Effector memory CD4-positive, alpha-beta T cell (primary cell): ENCODE measurements around the gene MACO1.

Experiments
- DNase-seq, 3 donors: peaks; one replicate each; pipeline ENCODE4 v3.0.0-alpha.2; 2020
- H3K27ac ChIP-seq: 2 replicates; pipeline ENCODE4 v1.7.0; 2013; ENCODE audit warnings: mild to moderate bottlenecking, low read length, moderate library complexity; ENCODE audit not compliant: insufficient read depth, poor library complexity, severe bottlenecking
- H3K27me3 ChIP-seq: replicated peaks from 2 replicates; pipeline ENCODE4 v1.7.0; 2013; ENCODE audit warnings: mild to moderate bottlenecking, low read length; ENCODE audit not compliant: insufficient read depth, control insufficient read depth, poor library complexity, severe bottlenecking
- H3K36me3 ChIP-seq: 2 replicates; pipeline ENCODE4 v1.7.0; 2013; ENCODE audit warnings: mild to moderate bottlenecking, low read length, moderate library complexity; ENCODE audit not compliant: control insufficient read depth, insufficient read depth
- H3K4me1 ChIP-seq: 2 replicates; pipeline ENCODE4 v1.7.0; 2013; ENCODE audit warnings: low read length, mild to moderate bottlenecking; ENCODE audit not compliant: control insufficient read depth, insufficient read depth, poor library complexity, severe bottlenecking
- H3K4me3 ChIP-seq: 2 replicates; pipeline ENCODE4 v1.7.0; 2013; ENCODE audit warnings: low read length, low read depth, mild to moderate bottlenecking; ENCODE audit not compliant: insufficient read depth, poor library complexity, severe bottlenecking
- H3K9me3 ChIP-seq: 2 replicates; pipeline ENCODE4 v1.7.0; 2013; ENCODE audit warnings: mild to moderate bottlenecking, low read length, moderate library complexity; ENCODE audit not compliant: control insufficient read depth

The MACO1 gene

DNA sequence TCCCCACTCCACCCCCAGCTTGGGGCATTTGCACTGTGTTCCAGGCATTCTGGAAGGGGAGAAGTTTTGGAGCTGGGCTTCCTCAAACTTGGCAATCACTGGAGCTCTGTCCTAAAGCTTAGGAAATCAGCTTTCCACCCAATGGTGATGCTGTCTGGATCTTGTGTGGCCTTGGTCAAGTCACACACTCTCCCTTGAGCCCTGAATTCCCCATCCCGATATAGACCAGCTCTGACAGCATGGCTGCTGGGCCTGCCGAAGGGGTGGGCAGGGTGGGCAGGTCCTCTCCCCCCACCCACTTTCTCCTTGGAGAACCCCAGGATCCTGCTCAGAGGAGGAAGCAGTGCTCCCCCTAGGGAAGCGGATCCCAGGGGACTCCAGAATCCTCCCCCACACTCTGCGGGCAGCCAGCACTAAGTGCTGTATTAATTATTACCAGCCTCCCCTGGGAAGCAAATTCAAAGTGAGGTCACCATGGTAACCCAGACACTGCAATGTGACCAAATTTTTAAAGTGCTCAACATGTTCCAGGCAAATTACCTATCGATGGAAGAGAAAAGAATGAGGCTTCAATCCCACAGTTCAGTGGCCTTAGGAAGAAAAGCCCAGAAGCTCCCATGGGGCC is 91.4 kb downstream of the MACO1 start:
- H3K27me3 ChIP-seq = no peaks in the 10 kb centered on the region
- DNase-seq = no peak
- peaks cover 5% of the 10 kb centered on the region for H3K4me1 ChIP-seq
- H3K27ac ChIP-seq = no peak overlapping the region
- no peaks in the 10 kb centered on the region for H3K9me3 ChIP-seq
- no peak overlapping the region for H3K4me3 ChIP-seq
- no peaks in the 10 kb centered on the region for H3K36me3 ChIP-seq

- peaks cover 5% of the 10 kb centered on the region for H3K4me1 ChIP-seq
These were observed 92.8 kb downstream of the MACO1 start for GRCh38 chr1:25523542-25523941.

DNA sequence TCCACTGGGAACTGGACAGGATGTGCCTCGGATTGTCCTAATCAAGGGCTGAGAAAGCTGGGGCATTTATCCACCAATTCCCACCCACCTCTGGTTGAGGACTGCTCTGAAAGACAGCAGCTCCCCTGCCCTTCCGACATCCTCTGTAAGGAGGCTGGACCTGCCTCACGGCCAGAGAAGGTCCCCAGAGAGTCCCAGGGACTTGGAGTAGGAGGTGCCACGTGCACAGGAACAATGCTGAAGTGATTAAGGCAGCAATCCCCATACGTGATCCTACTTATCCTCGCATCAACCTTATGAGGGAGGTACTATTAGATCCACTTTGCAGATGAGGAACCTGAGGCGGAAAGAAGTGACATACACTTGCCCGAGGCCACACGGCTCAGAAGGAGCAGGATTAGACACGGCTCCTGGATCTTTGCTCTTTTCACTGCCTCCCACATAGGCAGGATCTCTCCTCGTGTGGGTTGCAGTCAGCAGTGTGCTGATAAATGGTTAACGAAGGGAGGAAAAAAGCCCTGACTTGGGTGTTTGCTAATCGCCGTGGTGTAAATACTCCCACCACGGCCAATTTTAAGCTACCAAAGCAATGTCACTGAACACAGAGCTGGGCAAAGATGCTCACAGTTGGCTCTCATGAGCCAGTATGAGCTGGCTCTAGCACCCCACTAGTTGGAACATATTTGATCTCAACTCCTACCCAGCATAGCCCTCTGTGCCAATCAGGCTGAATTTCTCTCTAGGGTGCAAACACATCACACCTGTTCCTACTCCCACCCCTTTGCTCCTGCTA is 94.1 kb downstream of the MACO1 start:
- Histone ChIP-seq H3K9me3 (no peaks in the 10 kb centered on the region), H3K4me3 (no peak overlapping the region), H3K27me3 (no peaks in the 10 kb centered on the region), H3K4me1 (peaks cover 5% of the 10 kb centered on the region), H3K36me3 (no peaks in the 10 kb centered on the region), H3K27ac (no peak overlapping the region)
- DNase-seq = no peak

More at GRCh38 chr1:25523542-25523941, 92.8 kb downstream of the MACO1 start:
- Histone ChIP-seq H3K36me3 (no peaks in the 10 kb centered on the region), H3K4me3 (no peak overlapping the region), H3K9me3 (no peaks in the 10 kb centered on the region), H3K27ac (no peak overlapping the region), H3K27me3 (no peaks in the 10 kb centered on the region)
- DNase-seq = no peak

- H3K27me3 ChIP-seq = no peaks in the 10 kb centered on the region
- H3K9me3 ChIP-seq = no peaks in the 10 kb centered on the region
These were observed 94.6 kb downstream of the MACO1 start for GRCh38 chr1:25525361-25525688.

GRCh38 chr1:25526753-25527152 is 96.1 kb downstream of the MACO1 start:
- H3K27ac ChIP-seq = no peak overlapping the region
- H3K36me3 ChIP-seq = no peaks in the 10 kb centered on the region
- no peak for DNase-seq
- no peaks in the 10 kb centered on the region for H3K27me3 ChIP-seq
- H3K9me3 ChIP-seq = no peaks in the 10 kb centered on the region
- H3K4me1 ChIP-seq = no peaks in the 10 kb centered on the region
- H3K4me3 ChIP-seq = no peak overlapping the region

More at GRCh38 chr1:25525361-25525688, 94.6 kb downstream of the MACO1 start:
- Histone ChIP-seq H3K4me1 (peaks cover 5% of the 10 kb centered on the region), H3K27ac (no peak overlapping the region), H3K36me3 (no peaks in the 10 kb centered on the region), H3K4me3 (no peak overlapping the region)
- DNase-seq = no peak

- no peaks in the 10 kb centered on the region for H3K27me3 ChIP-seq
- H3K9me3 ChIP-seq = no peaks in the 10 kb centered on the region
- H3K4me3 ChIP-seq = no peak overlapping the region
- H3K4me1 ChIP-seq = no peaks in the 10 kb centered on the region
- H3K36me3 ChIP-seq = no peaks in the 10 kb centered on the region
- H3K27ac ChIP-seq = no peak overlapping the region
- DNase-seq = no peak
These were observed 96.6 kb downstream of the MACO1 start for GRCh38 chr1:25527226-25527846.

DNA sequence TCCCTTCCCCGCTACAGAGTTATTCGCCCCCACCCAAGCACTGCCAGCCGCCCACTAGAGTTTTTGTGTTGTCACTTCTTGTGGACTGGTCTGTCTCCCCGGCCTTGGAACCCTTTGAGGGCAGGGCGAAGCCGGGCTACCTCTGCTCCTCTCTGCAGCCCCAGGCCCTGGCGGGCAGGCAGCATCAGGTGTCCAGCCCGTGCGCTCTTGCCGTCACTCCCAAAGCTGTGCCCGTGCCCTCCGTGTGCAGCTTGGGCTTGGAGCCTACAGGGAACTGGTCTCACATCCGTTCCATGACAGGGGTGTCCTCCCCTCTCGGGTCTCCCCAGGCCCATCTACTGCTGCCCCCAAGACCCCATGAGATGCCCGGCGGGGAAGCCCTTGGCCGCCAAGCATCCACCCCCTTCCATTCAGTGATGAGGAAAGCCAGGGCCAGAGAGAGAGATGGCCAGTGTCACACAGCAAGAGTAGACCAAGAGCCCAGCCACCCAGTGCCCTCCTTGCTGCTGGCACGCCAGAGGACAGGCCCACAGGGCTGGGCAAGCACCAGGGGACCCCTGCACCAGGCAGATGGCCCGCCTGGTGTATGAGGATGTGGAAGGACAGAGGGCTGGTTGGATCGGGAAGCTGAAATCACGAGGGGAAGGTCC is 97.4 kb downstream of the MACO1 start:
- no peaks in the 10 kb centered on the region for H3K36me3 ChIP-seq
- no peak for DNase-seq
- H3K4me3 ChIP-seq = no peak overlapping the region
- no peak overlapping the region for H3K27ac ChIP-seq
- no peaks in the 10 kb centered on the region for H3K9me3 ChIP-seq
- no peaks in the 10 kb centered on the region for H3K4me1 ChIP-seq
- no peaks in the 10 kb centered on the region for H3K27me3 ChIP-seq

DNA sequence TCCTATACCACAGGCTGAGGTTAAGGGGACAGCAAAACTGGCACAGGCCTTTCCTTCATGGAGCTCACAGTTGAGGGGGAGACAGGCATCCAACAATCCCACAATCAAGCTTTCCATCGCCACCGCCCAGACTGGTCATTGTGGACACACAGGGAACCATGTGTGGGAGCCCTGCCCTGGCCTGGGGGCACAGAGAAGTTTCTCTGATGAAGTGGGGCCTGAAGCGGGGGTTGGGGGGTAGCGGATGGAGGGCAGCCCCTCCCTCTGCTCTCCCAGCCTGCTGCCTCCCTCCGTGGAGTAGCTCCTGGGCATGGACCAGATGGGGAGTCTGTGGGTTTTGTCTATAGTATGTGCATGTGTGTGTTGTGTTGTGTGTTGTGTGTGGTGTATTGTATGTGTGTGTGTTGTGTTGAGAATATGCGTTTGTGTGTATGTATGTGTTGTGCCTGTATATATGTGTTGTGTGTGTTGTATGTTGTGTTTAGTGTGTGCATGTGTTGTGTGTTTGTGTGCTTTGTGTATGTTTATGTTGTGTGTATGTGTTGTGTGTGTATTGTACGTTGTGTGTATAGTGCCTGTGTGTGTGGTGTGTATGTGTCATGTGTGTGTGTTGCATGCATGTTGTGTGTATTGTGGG is 98.3 kb downstream of the MACO1 start:
- Histone ChIP-seq H3K36me3 (no peaks in the 10 kb centered on the region), H3K27me3 (no peaks in the 10 kb centered on the region), H3K4me1 (no peaks in the 10 kb centered on the region), H3K9me3 (no peaks in the 10 kb centered on the region), H3K27ac (no peak overlapping the region), H3K4me3 (no peak overlapping the region)
- no peak for DNase-seq

DNA sequence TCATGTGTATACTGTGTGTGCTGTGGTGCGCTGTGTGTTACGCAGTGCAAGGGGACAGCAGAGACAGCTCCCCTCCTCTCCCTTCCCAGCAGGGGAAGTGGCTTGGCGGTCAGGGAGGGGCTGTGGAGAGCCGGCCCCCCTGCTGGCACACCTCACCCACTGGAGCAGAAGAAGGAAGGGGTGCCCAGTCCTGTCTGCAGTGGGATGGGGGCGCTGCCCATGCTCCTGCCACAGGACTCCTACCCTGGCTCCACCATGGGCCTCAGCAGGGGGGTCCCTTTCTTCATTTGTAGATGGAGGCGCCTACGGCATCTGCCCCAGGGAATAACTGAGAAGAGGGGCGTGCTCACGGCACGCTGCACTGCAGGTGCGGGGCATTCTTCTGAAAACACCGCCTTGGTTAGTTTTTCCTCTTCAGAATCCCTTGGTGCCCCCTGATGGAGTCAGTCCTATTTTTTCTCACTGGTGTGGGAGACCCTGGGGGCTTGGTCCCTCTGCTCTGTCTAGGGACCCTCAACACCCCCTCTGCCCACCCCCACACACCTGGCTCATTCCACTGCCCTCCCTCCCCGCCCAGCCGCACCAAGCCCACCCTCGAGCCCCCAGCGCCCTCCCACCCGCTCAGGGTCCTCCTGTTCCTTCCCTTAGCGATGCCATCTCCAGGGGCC is 99.0 kb downstream of the MACO1 start:
- Histone ChIP-seq H3K36me3 (no peaks in the 10 kb centered on the region), H3K27ac (no peak overlapping the region), H3K27me3 (no peaks in the 10 kb centered on the region), H3K4me3 (no peak overlapping the region), H3K9me3 (no peaks in the 10 kb centered on the region), H3K4me1 (no peaks in the 10 kb centered on the region)
- DNase-seq = no peak
